DND-41 (cell line): ENCODE measurements around the gene KPNA3.

Experiments
- EZH2 ChIP-seq: IDR thresholded peaks from 3 replicates; pipeline ENCODE4 v1.6.1; 2012; ENCODE audit warnings: borderline replicate concordance, low read depth, mild to moderate bottlenecking, moderate library complexity, low read length, inconsistent platforms; ENCODE audit not compliant: severe bottlenecking
- TF ChIP-seq, protein P1 (sequence below): IDR thresholded peaks from 2 replicates; pipeline ENCODE4 v1.5.1; 2012; ENCODE audit warnings: borderline replicate concordance, low read length, moderate library complexity, mild to moderate bottlenecking; ENCODE audit not compliant: poor library complexity, severe bottlenecking; ENCODE audit errors: extremely low read depth

- TF ChIP-seq, protein P1, sequence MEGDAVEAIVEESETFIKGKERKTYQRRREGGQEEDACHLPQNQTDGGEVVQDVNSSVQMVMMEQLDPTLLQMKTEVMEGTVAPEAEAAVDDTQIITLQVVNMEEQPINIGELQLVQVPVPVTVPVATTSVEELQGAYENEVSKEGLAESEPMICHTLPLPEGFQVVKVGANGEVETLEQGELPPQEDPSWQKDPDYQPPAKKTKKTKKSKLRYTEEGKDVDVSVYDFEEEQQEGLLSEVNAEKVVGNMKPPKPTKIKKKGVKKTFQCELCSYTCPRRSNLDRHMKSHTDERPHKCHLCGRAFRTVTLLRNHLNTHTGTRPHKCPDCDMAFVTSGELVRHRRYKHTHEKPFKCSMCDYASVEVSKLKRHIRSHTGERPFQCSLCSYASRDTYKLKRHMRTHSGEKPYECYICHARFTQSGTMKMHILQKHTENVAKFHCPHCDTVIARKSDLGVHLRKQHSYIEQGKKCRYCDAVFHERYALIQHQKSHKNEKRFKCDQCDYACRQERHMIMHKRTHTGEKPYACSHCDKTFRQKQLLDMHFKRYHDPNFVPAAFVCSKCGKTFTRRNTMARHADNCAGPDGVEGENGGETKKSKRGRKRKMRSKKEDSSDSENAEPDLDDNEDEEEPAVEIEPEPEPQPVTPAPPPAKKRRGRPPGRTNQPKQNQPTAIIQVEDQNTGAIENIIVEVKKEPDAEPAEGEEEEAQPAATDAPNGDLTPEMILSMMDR = no peak
- TF ChIP-seq EZH2 = no peak
These were observed 14.5 kb downstream of the KPNA3 start for GRCh38 chr13:49777746-49778614.
